ENCODE data around the gene CDON. TPM values are rescaled to one million over a fixed set of nuclear protein-coding genes. Genes with fewer than 3 reads are reported as not detected.

Gene CDON
- total RNA-seq, 2 experiments from 2014 or later: 1.8 to 3.2 TPM

- H3K36me3 Mint-ChIP-seq (ENCODE audit: low read depth): no peaks in the 10 kb centered on the region
These were observed 7.8 kb downstream of the CDON start for GRCh38 chr11:126054882-126055281.

GRCh38 chr11:126054408-126054807 is 8.3 kb downstream of the CDON start:
- Mint-ChIP-seq H3K36me3 (ENCODE audit: low read depth) (no peaks in the 10 kb centered on the region), H3K4me1 (peaks cover 10% of the 10 kb centered on the region), H3K27me3 (peaks cover 6% of the 10 kb centered on the region), H3K4me3 (no peak overlapping the region), H3K27ac (no peak overlapping the region), H3K9me3 (ENCODE audit: low read depth) (no peaks in the 10 kb centered on the region)
- ChIA-PET POLR2A (no interaction called here), CTCF (no interaction called here)
- intact Hi-C loops (cut with DNase I, micrococcal nuclease): no loop called here
- ATAC-seq: no peak
- DNase-seq: no peak

More at GRCh38 chr11:126054882-126055281, 7.8 kb downstream of the CDON start:
- DNase-seq (no peak), ATAC-seq (no peak)
- no peaks in the 10 kb centered on the region for H3K9me3 Mint-ChIP-seq (ENCODE audit: low read depth)
- peaks cover 6% of the 10 kb centered on the region for H3K27me3 Mint-ChIP-seq
- intact Hi-C loops (cut with DNase I, micrococcal nuclease): no loop called here
- peaks cover 8% of the 10 kb centered on the region for H3K4me1 Mint-ChIP-seq
- no peak overlapping the region for H3K27ac Mint-ChIP-seq
- ChIA-PET POLR2A (no interaction called here), CTCF (no interaction called here)
- no peak overlapping the region for H3K4me3 Mint-ChIP-seq

GRCh38 chr11:126053415-126054286 is 9.0 kb downstream of the CDON start:
- CTCF ChIA-PET: no interaction called here
- Mint-ChIP-seq H3K36me3 (ENCODE audit: low read depth) (no peaks in the 10 kb centered on the region), H3K27me3 (peaks cover 5% of the 10 kb centered on the region), H3K9me3 (ENCODE audit: low read depth) (no peaks in the 10 kb centered on the region), H3K4me1 (peaks cover 10% of the 10 kb centered on the region), H3K4me3 (no peak overlapping the region), H3K27ac (no peak overlapping the region)
- DNase-seq: no peak
- no peak for ATAC-seq
- intact Hi-C loops (cut with DNase I, micrococcal nuclease): no loop called here
- POLR2A ChIA-PET: no interaction called here

- no peak for ATAC-seq
- H3K27me3 Mint-ChIP-seq: no peaks in the 10 kb centered on the region
- no peaks in the 10 kb centered on the region for H3K9me3 Mint-ChIP-seq (ENCODE audit: low read depth)
- intact Hi-C loops (cut with DNase I, micrococcal nuclease): no loop called here
- peaks cover 10% of the 10 kb centered on the region for H3K4me1 Mint-ChIP-seq
- no peaks in the 10 kb centered on the region for H3K36me3 Mint-ChIP-seq (ENCODE audit: low read depth)
- H3K27ac Mint-ChIP-seq: no peak overlapping the region
- CTCF ChIA-PET: interaction anchor here (0.6 to 1.2 kb wide), 3 partner anchors 11 to 750 kb away, joined by 3 to 5 read pairs (median 3); no protein-coding TSS in a partner anchor
- POLR2A ChIA-PET: no interaction called here
- no peak for DNase-seq
- H3K4me3 Mint-ChIP-seq: no peak overlapping the region
These were observed 11.5 kb downstream of the CDON start for GRCh38 chr11:126051117-126051516.

GRCh38 chr11:126049159-126049558 is 13.5 kb downstream of the CDON start:
- no peak overlapping the region for H3K4me3 Mint-ChIP-seq
- H3K36me3 Mint-ChIP-seq (ENCODE audit: low read depth): no peaks in the 10 kb centered on the region
- CTCF ChIA-PET: interaction anchor here (0.6 kb wide), 1 partner anchor 106 kb away, joined by 3 read pairs; no protein-coding TSS in a partner anchor
- no peak overlapping the region for H3K27ac Mint-ChIP-seq
- H3K4me1 Mint-ChIP-seq: peaks cover 10% of the 10 kb centered on the region
- no peaks in the 10 kb centered on the region for H3K9me3 Mint-ChIP-seq (ENCODE audit: low read depth)
- intact Hi-C loops (cut with DNase I, micrococcal nuclease): no loop called here
- POLR2A ChIA-PET: no interaction called here
- ATAC-seq (no peak), DNase-seq (no peak)
- H3K27me3 Mint-ChIP-seq: no peaks in the 10 kb centered on the region

- Mint-ChIP-seq H3K4me3 (no peak overlapping the region), H3K9me3 (ENCODE audit: low read depth) (no peaks in the 10 kb centered on the region), H3K27ac (no peak overlapping the region), H3K4me1 (peaks cover 10% of the 10 kb centered on the region), H3K36me3 (ENCODE audit: low read depth) (no peaks in the 10 kb centered on the region), H3K27me3 (no peaks in the 10 kb centered on the region)
- intact Hi-C loops (cut with DNase I, micrococcal nuclease): no loop called here
- no peak for ATAC-seq
- POLR2A ChIA-PET: no interaction called here
- CTCF ChIA-PET: no interaction called here
- DNase-seq: no peak
These were observed 14.5 kb downstream of the CDON start for GRCh38 chr11:126048197-126048596.

- DNase-seq: no peak
- peaks cover 10% of the 10 kb centered on the region for H3K4me1 Mint-ChIP-seq
- H3K36me3 Mint-ChIP-seq (ENCODE audit: low read depth): no peaks in the 10 kb centered on the region
- no peak overlapping the region for H3K4me3 Mint-ChIP-seq
- no peak overlapping the region for H3K27ac Mint-ChIP-seq
- CTCF ChIA-PET: interaction anchor here (0.6 to 0.7 kb wide), 2 partner anchors 72 to 215 kb away, joined by 3 read pairs; no protein-coding TSS in a partner anchor
- H3K9me3 Mint-ChIP-seq (ENCODE audit: low read depth): no peaks in the 10 kb centered on the region
- intact Hi-C loops (cut with DNase I, micrococcal nuclease): loop anchor here in 1 of 2 experiments (1.0 kb wide), 1 partner anchor 39 kb away; no protein-coding TSS in a partner anchor
- POLR2A ChIA-PET: no interaction called here
- H3K27me3 Mint-ChIP-seq: no peaks in the 10 kb centered on the region
- no peak for ATAC-seq
These were observed 16.0 kb downstream of the CDON start for GRCh38 chr11:126046570-126047195.

GRCh38 chr11:126039485-126040271 is 23.0 kb downstream of the CDON start:
- H3K9me3 Mint-ChIP-seq (ENCODE audit: low read depth): no peaks in the 10 kb centered on the region
- H3K36me3 Mint-ChIP-seq (ENCODE audit: low read depth): no peaks in the 10 kb centered on the region
- no peak for DNase-seq
- H3K27ac Mint-ChIP-seq: no peak overlapping the region
- H3K4me3 Mint-ChIP-seq: no peak overlapping the region
- intact Hi-C loops (cut with DNase I, micrococcal nuclease): no loop called here
- H3K27me3 Mint-ChIP-seq: no peaks in the 10 kb centered on the region
- peak; percentile 90 for ATAC-seq
- ChIA-PET POLR2A (no interaction called here), CTCF (interaction anchor here (1.3 to 1.4 kb wide), 2 partner anchors 9 to 14 kb away, joined by 3 to 4 read pairs; no protein-coding TSS in a partner anchor)
- no peaks in the 10 kb centered on the region for H3K4me1 Mint-ChIP-seq

- Mint-ChIP-seq H3K27me3 (peaks cover 8% of the 10 kb centered on the region), H3K4me1 (no peaks in the 10 kb centered on the region), H3K27ac (no peak overlapping the region), H3K36me3 (ENCODE audit: low read depth) (no peaks in the 10 kb centered on the region), H3K4me3 (no peak overlapping the region), H3K9me3 (ENCODE audit: low read depth) (no peaks in the 10 kb centered on the region)
- DNase-seq: no peak
- intact Hi-C loops (cut with DNase I, micrococcal nuclease): no loop called here
- CTCF ChIA-PET: no interaction called here
- POLR2A ChIA-PET: no interaction called here
- ATAC-seq: no peak
These were observed 26.9 kb downstream of the CDON start for GRCh38 chr11:126035718-126036117.

GRCh38 chr11:126034933-126035425 is 27.7 kb downstream of the CDON start:
- no peaks in the 10 kb centered on the region for H3K4me1 Mint-ChIP-seq
- peaks cover 8% of the 10 kb centered on the region for H3K27me3 Mint-ChIP-seq
- ChIA-PET POLR2A (no interaction called here), CTCF (interaction anchor here (0.7 to 1.1 kb wide), 2 partner anchors 50 to 168 kb away, joined by 3 read pairs; no protein-coding TSS in a partner anchor)
- intact Hi-C loops (cut with DNase I, micrococcal nuclease): no loop called here
- ATAC-seq: no peak
- DNase-seq: no peak
- H3K9me3 Mint-ChIP-seq (ENCODE audit: low read depth): no peaks in the 10 kb centered on the region
- H3K4me3 Mint-ChIP-seq: no peak overlapping the region
- H3K27ac Mint-ChIP-seq: no peak overlapping the region
- no peaks in the 10 kb centered on the region for H3K36me3 Mint-ChIP-seq (ENCODE audit: low read depth)
